ENCODE results near the gene OTOS. TPM values are rescaled to one million over a fixed set of nuclear protein-coding genes. Genes with fewer than 3 reads are reported as not detected.

The OTOS gene
- total and polyA plus RNA-seq, 2 of the 13 experiments (the other 11 are each of a cell fraction or from before 2014, with no cell fraction given): not detected

- TF ChIP-seq HDAC6 (IDR thresholded peaks at IDR 0.05; ENCODE audit: low read depth, low read length) (no peak), TSC22D2 (CRISPR knock-in tag; IDR thresholded peaks at IDR 0.05; ENCODE audit: borderline replicate concordance) (no peak), HNF4A (CRISPR knock-in tag; IDR thresholded peaks at IDR 0.05) (no peak), HOXA9 (CRISPR knock-in tag; IDR thresholded peaks at IDR 0.05; ENCODE audit: borderline replicate concordance) (no peak), ZNF274 (CRISPR knock-in tag; IDR thresholded peaks at IDR 0.05) (no peak), EEA1 (CRISPR knock-in tag; IDR thresholded peaks at IDR 0.05; ENCODE audit: borderline replicate concordance) (no peak), JUNB (CRISPR knock-in tag; IDR thresholded peaks at IDR 0.05; ENCODE audit: borderline replicate concordance) (no peak)
Measured at GRCh38 chr2:240166761-240167587, 26.5 kb upstream of the OTOS start (continued).

DNA sequence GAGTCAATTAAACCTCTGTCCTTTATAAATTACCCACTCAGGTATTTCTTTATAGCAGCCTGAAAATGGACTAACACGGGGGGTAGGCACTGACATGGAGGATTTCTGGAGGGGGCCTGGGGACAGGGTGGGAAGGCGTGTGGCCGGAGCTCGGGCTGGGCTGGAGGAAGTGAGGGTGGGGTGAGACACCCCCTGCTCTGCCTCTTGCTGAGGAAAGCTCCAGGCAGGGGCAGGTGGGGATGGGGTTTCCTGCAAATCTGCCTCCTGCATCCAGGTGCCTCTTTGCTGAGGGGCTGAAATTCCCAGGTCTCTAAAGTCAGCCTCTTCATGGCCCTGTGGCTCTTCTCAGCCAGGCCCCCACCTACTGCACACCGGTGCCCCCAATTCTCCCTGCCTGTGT lies 25.7 kb upstream of the OTOS start:
- no peak for DNase-seq (ENCODE audit: low spot score)
- no TSS peak for BruUV-seq (replicated peaks)
- ChIA-PET POLR2A (no interaction called here), CTCF (ENCODE audit: low intra/inter-chr PET ratio, low total read pairs) (no interaction called here)
- Histone ChIP-seq H3K4me3 (replicated peaks in 1 of 3; ENCODE audit: insufficient read depth in 1 of 3, low read depth in 2 of 3, low read length in 3 of 3) (no peak overlapping the region), H4K20me1 (ENCODE audit: insufficient read depth, low read length) (no peaks in the 10 kb centered on the region), H3K4me2 (ENCODE audit: low read depth, low read length) (no peak overlapping the region), H2AFZ (ENCODE audit: low read length) (no peak overlapping the region), H3K4me1 (ENCODE audit: insufficient read depth, low read length) (no peaks in the 10 kb centered on the region), H3K79me2 (ENCODE audit: insufficient read depth, low read length) (no peaks in the 10 kb centered on the region), H3K36me3 (replicated peaks in 1 of 2; ENCODE audit: control insufficient read depth in 1 of 2, insufficient read depth in 2 of 2, low read length in 2 of 2) (no peaks in the 10 kb centered on the region), H3K27ac (ENCODE audit: extremely low read length, insufficient read depth, low read length) (no peak overlapping the region), H3K27me3 (ENCODE audit: control insufficient read depth in 1 of 2, insufficient read depth in 2 of 2, low read length in 2 of 2) (peaks cover 3 to 64% of the 10 kb centered on the region in 2 experiments; a peak in 4 of 5 replicates), H3K9me3 (ENCODE audit: low read length) (no peaks in the 10 kb centered on the region), H3K9ac (ENCODE audit: insufficient read depth, low read depth, low read length) (no peak overlapping the region)
- WGBS (ENCODE audit: low lambda C conversion rate): 3% methylated on average over 5 of the region's 5 CpGs
- no peak for ATAC-seq
- no peak for FAIRE-seq
- in situ Hi-C loops (cut with HindIII; ENCODE audit: extremely low pct_ligation_motif_present, low pct_unique_long_range_greater_than_20kb) (no loop called here), intact Hi-C loops (cut with micrococcal nuclease; ENCODE audit: unreplicated experiment) (no loop called here)
- TF ChIP-seq PRMT3 (CRISPR knock-in tag; IDR thresholded peaks at IDR 0.05; ENCODE audit: borderline replicate concordance, low read depth) (no peak), WIZ (CRISPR knock-in tag; IDR thresholded peaks at IDR 0.05) (no peak), FOSL1 (CRISPR knock-in tag; IDR thresholded peaks at IDR 0.05; ENCODE audit: borderline replicate concordance) (no peak), CHCHD3 (CRISPR knock-in tag; IDR thresholded peaks at IDR 0.05) (no peak), SAP130 (CRISPR knock-in tag; IDR thresholded peaks at IDR 0.05; ENCODE audit: low read depth) (no peak), HCFC1 (IDR thresholded peaks at IDR 0.05; ENCODE audit: low read depth, low read length) (no peak), ZXDC (CRISPR knock-in tag; IDR thresholded peaks at IDR 0.05) (no peak)
- TF ChIP-seq, protein P1, sequence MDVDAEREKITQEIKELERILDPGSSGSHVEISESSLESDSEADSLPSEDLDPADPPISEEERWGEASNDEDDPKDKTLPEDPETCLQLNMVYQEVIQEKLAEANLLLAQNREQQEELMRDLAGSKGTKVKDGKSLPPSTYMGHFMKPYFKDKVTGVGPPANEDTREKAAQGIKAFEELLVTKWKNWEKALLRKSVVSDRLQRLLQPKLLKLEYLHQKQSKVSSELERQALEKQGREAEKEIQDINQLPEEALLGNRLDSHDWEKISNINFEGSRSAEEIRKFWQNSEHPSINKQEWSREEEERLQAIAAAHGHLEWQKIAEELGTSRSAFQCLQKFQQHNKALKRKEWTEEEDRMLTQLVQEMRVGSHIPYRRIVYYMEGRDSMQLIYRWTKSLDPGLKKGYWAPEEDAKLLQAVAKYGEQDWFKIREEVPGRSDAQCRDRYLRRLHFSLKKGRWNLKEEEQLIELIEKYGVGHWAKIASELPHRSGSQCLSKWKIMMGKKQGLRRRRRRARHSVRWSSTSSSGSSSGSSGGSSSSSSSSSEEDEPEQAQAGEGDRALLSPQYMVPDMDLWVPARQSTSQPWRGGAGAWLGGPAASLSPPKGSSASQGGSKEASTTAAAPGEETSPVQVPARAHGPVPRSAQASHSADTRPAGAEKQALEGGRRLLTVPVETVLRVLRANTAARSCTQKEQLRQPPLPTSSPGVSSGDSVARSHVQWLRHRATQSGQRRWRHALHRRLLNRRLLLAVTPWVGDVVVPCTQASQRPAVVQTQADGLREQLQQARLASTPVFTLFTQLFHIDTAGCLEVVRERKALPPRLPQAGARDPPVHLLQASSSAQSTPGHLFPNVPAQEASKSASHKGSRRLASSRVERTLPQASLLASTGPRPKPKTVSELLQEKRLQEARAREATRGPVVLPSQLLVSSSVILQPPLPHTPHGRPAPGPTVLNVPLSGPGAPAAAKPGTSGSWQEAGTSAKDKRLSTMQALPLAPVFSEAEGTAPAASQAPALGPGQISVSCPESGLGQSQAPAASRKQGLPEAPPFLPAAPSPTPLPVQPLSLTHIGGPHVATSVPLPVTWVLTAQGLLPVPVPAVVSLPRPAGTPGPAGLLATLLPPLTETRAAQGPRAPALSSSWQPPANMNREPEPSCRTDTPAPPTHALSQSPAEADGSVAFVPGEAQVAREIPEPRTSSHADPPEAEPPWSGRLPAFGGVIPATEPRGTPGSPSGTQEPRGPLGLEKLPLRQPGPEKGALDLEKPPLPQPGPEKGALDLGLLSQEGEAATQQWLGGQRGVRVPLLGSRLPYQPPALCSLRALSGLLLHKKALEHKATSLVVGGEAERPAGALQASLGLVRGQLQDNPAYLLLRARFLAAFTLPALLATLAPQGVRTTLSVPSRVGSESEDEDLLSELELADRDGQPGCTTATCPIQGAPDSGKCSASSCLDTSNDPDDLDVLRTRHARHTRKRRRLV (CRISPR knock-in tag; IDR thresholded peaks at IDR 0.05): no peak
